HG03432 (cell line): ENCODE measurements around the gene DCTPP1.
"Not testable (repeated sequence)": the region's sequence is repeated elsewhere in the genome, so short reads cannot be mapped to it uniquely, and the experiment has no call there.

Experiments used
- ATAC-seq: cut with Tn5 transposase; IDR thresholded peaks from one replicate; pipeline ENCODE4 v1.9.1; 2021; ENCODE audit warnings: mild to moderate bottlenecking, moderate library complexity; ENCODE audit not compliant: unreplicated experiment

The DCTPP1 gene

GRCh38 chr16:30414159-30414558, 15.7 kb downstream of the DCTPP1 start:
- no peak for ATAC-seq

DNA sequence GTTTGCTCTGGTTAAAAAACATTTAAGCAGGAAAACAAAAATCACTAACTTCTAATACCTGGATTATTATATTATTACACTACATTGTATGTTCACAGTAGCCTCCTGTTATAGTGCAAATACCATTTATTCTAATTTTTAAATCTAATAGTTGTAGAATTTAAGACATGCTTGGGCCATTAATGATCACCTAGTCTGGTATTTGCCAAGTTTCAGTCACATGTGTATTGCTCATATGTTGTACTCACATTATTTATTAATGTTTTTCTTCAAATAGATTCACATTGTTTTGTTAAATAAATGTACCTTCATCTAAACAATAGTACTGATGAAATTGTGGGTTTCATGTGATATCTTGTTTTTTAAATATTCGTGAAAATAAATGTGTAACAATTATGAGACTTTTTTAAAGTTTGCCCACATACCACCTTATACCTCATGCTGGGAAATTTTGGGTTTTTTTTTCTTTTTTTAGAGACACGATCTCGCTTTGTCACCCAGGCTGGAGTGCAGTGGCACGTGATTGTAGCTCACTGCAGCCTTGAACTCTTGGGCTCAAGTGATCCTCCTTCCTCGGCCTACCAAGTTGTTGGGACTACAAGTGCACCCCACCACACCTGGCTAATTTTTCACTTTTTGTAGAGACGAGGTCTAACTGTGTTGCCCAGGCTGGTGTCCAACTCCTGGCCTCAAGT, 16.6 kb downstream of the DCTPP1 start:
- ATAC-seq = no peak

DNA sequence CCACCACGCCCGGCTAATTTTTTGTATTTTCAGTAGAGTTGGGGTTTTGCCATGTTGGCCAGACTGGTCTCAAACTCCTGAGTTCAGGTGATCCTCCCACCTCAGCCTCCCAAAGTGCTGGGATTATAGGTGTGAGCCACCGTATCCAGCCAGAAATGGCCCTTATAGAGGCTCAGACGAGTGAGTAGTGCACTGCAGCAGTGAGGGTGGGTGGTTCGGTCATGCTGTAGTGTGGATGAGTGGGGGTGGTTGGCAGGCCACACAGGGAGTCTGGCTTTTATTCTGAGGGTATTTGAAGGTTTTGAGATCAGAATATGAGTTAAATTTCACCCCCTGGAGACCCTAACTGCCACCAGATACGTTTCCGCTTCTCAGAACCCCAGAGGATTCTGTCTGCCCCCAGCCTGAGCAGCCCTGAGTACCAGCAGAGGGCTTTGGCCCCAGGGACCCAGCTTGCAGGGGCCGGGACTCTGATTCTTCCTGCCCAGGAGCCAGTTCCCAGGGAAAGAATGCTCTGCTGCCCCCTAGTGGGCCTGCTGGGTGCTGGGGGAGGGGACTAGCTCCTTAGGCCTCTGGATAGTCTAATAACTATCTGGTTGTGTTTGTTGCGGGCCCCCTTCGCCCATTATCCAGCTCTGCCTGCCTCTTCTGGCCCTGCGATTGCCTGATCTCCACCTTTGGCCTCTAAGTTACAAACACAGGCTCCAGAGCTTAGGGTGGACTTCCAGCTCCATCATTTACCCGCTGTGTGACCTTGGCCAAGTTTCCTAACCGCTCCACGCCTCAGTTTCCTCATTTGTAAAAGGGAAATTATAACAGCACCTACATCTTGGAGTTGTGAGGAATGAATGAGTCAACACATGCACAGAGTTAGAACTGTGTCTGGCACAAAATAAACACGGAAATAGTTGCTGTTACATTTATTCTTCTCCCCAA, 20.4 kb downstream of the DCTPP1 start:
- ATAC-seq = peak; percentile 41

DNA sequence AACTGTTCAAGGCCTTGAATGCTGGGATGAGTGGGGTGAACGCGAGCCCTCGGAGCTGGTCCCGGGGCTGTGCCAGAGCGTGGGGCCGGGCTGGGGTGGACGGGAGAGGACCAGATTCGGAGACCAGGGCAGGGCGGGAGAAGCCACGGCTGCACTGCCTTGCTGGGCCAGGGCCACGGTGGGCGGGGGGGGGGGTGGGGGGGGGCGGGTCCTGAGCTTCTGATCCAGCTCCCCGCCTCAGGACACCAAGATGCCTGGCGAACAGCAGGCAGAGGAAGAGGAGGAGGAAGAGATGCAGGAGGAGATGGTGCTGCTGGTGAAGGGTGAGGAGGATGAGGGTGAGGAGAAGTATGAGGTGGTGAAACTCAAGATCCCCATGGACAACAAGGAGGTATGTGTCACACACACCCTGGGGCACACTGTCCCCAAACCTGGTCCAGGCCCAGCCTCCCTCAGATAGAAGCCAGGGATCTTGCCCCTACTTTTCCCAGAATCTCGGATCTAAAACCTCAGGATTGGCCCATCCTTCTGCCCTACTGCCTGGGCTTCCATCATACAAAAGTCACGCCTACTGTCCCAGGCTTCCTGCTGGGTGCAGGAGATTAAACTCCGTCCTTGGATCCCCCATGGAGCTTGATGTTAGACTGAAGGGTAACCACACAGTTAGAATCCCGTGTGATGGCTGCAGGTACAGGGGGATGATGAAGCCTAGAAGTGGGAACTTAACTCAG, 21.9 kb downstream of the DCTPP1 start:
- no peak for ATAC-seq

DNA sequence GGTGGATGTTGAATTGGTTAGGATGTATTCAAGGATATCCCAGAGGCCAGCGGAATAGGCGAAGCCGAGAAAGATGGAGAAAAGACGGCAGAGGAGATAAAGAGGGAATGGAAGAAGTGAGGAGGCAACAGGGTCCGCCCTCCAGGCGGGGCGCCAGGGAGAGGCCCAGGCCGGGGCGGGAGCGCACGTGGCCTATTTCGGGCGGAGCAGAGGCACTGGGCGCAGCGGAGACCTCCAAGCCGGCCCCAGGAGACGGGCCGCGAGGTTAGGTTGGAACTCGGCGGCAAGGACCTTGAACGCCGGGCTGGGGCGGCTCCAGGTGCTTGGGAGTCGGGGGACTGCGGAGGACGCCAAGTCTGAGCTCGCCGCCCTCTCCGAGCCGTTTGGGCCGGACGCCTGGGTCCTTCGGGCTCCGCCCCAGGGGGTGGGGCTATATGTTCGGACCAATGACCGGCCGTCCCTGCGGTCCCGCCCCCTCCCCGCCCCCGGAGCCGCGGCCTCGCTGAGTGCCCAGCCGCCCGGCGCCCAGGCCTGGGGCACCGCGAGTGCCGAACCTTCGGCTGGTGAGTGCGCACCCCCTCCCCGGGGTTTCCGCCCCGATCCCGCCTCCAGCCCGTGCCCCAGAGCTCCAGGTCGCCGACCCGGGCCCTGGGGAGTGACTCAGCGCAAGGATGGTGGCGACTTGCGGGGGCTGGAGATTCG, 22.6 kb downstream of the DCTPP1 start, which contains the start of gene ZNF771:
ZNF771 (plus strand) TSS at position 505 of the 702 bp plus-strand sequence. CDS start 448 bp downstream, outside the sequence.
- ATAC-seq = peak; percentile 85

DNA sequence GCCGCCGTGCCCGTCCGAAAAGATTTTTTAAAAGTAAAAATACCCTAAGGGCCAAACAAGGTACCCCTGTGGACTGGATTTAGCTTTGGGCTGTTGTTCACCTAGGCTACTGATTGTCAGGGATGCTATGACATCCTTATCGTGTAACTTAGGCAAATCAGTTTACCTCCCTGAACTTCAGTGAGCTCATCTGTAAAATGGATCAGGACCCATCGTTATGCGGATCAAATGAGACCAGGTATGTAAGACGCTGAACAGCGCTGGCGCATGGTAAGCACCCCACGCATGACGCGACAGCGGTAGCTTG, 23.1 kb downstream of the DCTPP1 start:
- peak; percentile 4 for ATAC-seq

GRCh38 chr16:30401768-30402425, 27.9 kb downstream of the DCTPP1 start:
- no peak for ATAC-seq

GRCh38 chr16:30399435-30400186, 30.2 kb downstream of the DCTPP1 start:
- no peak for ATAC-seq

- ATAC-seq = no peak
Measured at GRCh38 chr16:30398661-30399434, 31.0 kb downstream of the DCTPP1 start.

- ATAC-seq = no peak
Measured at GRCh38 chr16:30397776-30398660, 31.8 kb downstream of the DCTPP1 start.

- ATAC-seq = no peak
Measured at GRCh38 chr16:30397056-30397455, 32.8 kb downstream of the DCTPP1 start.

DNA sequence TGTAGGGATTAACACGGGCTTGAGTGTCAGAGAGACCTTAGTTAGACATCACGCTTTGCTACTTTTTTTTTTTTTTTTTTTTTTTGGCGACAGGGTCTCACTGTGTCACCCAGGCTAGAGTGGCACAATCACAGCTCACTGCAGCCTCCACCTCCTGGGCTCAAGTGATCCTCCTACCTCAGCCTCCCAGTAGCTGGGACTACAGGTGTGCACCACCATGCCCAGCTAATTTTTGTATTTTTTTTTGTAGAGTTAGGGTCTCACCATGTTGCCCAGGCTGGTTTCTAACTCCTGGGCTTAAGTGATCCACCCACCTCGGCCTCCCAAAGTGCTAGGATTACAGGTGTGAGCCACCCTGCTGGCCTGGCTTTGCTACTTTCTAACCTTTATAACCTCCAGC, 33.2 kb downstream of the DCTPP1 start:
- not testable (repeated sequence) for ATAC-seq

- no peak for ATAC-seq
Measured at GRCh38 chr16:30395992-30396585, 33.7 kb downstream of the DCTPP1 start.

DNA sequence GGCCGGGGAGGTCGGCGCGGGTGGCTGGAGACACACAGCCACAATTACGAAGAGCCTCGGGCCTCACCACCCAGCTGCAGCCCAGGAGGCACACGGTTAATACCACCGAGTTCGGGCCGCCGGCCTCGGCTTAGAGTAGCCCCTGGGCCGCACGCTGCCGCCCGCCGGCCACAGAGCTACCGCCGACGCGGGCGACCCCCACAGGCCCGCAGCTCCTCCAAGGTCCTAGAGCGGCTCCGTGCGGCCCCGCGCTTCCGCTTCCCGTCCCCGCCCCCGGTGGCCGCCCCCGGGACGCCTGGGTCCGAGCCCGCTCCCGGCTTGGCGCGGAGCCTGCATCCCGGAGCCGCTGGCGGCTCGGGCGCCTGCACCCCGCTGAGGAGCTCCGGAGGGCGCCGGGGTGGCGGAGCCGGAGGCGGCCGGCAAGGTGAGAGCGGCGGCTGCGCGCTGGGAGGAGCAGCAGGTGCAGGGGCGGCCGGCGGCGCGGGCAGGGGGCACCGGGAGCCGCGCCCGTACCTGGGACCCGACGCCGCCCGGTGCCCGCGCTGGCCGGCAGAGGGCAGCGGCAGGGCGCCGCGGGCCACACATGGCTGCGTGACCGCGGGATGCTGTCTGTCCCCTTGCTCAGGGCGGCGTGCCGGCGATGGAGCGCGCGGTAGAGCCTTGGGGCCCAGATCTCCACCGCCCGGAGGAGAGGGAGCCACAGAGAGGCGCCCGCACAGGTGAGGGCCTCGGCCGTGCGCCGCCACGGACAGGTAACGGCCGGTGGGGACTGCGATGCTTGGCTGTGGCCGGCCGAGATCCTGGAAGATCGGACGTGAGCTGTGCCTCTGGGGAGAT, 34.5 kb downstream of the DCTPP1 start, which contains the start of gene ZNF48:
ZNF48 (plus strand) TSS at position 266 of the 837 bp plus-strand sequence; CDS start at position 641, 375 bp downstream.
- peak; percentile 68 for ATAC-seq

GRCh38 chr16:30394592-30395154, 35.2 kb downstream of the DCTPP1 start:
- ATAC-seq = no peak

DNA sequence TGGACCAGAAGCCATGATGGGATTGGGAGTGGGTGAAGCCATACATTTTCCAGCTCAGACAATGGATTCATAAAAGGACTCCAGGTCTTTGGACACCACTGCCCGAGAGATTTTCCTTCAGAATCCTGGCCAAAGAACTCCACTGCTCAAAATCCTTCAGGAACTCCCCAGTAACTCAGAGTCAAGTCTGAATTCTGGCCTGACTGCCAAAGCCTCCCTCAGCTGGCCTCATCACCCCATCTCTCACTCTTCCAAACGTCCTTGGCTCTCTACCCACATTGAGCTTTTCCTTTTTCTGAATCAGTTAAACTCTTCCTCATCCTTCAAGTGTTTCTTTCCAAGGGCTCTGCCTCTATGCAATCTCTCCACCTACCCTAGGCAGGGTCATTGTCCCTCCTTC, 46.3 kb downstream of the DCTPP1 start:
- ATAC-seq = no peak
